Measurements from ENCODE around the gene ASTL. TPM values are rescaled to one million over a fixed set of nuclear protein-coding genes. Genes with fewer than 3 reads are reported as not detected.

The ASTL gene
- total RNA-seq, 1 experiment from 2014 or later: 2.6 TPM

DNA sequence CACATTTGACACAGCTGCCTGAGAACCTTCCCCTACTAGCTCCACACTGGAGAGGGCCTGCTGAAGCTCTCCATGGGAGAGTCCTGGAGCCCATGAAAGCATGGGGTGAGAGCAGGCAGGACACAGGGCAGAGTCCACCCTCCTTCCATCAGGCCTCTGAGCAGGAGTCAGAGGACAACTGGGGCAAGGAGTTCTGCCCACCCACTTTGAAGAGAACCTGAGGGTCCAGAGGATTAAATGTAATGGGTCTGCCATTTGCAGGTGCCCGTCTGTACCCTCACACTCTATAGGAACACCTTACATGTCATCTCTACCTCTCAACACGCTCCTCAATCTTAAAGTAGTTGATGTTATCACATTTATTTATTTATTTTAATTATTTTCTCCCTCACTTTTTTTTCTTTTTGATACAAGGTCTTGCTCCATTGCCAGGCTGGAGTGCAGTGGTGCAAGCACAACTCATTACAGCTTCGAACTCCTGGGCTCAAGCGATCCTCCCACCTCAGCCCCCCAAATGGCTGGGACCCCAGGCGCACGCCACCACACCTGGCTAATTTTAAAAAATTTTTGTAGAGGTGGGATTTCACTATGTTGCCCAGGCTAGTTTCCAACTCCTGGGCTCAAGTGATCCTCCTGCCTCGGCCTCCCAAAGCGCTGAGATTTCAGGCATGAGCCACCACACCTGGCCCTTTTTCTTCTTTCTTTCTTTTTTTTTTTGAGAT lies 32.1 kb downstream of the ASTL start:
- in situ Hi-C loops (cut with HindIII; ENCODE audit: low sequenced_read_pairs): no loop called here
- no peak for DNase-seq (ENCODE audit: low spot score)

- DNase-seq (ENCODE audit: low spot score): no peak
- in situ Hi-C loops (cut with HindIII; ENCODE audit: low sequenced_read_pairs): no loop called here
Observed at GRCh38 chr2:96105152-96105915, 33.0 kb downstream of the ASTL start.

DNA sequence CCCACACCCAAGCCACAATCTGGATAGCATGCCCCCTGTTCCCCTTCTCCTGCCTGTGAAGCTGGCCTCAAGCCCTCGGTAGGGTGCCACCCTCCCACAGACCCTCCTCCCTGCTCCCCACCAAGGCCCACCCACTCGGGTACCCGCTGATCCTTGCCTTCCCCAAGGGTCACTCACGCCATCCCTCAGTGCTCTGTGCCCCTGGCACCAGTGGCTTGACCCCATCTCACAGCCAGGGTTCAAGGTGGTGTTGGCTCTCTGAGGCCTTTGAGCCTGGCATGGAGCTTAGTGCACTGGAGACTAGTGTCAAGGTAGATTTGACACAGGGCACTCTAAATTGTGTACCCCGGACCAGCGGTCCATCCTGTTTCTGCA lies 33.8 kb downstream of the ASTL start:
- DNase-seq (ENCODE audit: low spot score): no peak
- in situ Hi-C loops (cut with HindIII; ENCODE audit: low sequenced_read_pairs): no loop called here

- in situ Hi-C loops (cut with HindIII; ENCODE audit: low sequenced_read_pairs): no loop called here
- no peak for DNase-seq (ENCODE audit: low spot score)
Observed at GRCh38 chr2:96103761-96104486, 34.4 kb downstream of the ASTL start.

- in situ Hi-C loops (cut with HindIII; ENCODE audit: low sequenced_read_pairs): no loop called here
- DNase-seq (ENCODE audit: low spot score): no peak
Observed at GRCh38 chr2:96103187-96103601, 35.1 kb downstream of the ASTL start.

DNA sequence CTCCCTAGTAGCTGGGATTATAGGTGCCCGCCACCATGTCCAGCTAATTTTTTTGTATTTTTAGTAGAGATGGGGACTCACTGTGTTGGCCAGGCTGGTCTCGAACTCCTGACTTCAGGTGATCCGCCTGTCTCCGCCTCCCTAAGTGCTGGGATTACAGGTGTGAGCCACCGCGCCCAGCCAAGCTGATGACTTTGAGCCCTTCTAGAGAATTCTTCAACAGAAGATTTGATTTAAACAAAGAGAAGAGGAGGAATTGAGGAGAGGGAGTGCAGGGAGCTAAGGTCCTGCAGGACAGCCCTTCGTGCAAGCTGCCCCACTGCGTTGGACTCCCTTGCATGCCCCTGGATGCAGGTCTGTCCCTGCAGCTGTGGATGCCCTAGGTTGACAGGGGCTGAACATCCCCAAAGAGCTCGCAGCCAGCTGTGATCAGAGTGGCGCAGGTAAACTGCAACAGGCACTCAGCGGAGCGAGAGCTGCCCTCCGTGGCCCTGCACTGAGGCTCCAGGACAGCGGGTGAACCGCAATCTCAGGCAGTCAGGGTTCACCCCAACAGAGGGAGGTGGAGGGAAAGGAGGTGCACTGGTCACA lies 35.6 kb downstream of the ASTL start:
- no peak for DNase-seq (ENCODE audit: low spot score)
- in situ Hi-C loops (cut with HindIII; ENCODE audit: low sequenced_read_pairs): no loop called here

- in situ Hi-C loops (cut with HindIII; ENCODE audit: low sequenced_read_pairs): no loop called here
- no peak for DNase-seq (ENCODE audit: low spot score)
Observed at GRCh38 chr2:96100893-96101304, 37.4 kb downstream of the ASTL start.

DNA sequence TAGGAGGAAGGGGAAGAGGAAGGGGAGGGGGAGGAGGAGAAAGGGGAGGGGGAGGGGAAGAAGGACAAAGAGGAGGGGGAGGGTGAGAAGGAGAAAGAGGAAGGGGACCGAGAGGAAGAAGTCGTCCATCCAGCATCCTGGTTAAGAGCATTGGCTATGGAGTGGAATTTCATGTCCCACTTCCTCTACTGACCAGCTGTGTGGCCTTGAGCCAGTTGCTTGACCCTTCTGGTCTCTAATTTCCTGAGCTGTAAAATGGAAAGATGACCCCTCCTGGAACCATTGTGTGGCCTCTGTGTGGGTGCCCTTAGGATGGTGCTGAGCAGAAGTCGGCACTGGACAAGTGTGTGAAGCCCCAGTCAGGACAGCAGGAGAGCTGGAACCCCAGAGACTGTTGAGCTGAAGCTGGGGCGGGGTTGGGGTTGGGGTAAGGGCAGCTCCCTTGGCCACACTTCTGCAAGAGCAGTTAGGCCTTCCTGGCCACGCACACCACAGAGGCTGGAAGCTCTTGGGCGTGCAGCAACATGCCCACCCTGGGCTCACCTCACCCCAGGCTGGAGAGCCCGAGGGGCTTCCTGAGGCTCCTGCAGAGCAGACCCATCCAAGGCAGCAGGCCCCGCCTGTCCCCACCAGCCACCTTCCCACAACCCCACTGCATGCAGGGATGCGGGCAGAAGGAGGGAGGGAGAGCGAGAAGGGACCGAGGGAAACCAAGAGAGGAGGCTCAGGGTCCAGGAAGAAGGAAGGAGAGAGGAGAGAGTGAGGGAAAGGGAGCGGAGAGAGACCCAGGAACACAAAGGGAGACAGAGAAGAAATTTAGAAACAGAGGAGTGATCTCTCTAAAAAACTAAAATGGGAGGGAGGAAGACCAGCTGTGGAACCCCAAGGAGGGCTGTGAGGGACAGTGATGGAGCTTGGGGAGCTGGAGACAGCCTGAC lies 38.2 kb downstream of the ASTL start:
- DNase-seq (ENCODE audit: low spot score): no peak
- in situ Hi-C loops (cut with HindIII; ENCODE audit: low sequenced_read_pairs): no loop called here

DNA sequence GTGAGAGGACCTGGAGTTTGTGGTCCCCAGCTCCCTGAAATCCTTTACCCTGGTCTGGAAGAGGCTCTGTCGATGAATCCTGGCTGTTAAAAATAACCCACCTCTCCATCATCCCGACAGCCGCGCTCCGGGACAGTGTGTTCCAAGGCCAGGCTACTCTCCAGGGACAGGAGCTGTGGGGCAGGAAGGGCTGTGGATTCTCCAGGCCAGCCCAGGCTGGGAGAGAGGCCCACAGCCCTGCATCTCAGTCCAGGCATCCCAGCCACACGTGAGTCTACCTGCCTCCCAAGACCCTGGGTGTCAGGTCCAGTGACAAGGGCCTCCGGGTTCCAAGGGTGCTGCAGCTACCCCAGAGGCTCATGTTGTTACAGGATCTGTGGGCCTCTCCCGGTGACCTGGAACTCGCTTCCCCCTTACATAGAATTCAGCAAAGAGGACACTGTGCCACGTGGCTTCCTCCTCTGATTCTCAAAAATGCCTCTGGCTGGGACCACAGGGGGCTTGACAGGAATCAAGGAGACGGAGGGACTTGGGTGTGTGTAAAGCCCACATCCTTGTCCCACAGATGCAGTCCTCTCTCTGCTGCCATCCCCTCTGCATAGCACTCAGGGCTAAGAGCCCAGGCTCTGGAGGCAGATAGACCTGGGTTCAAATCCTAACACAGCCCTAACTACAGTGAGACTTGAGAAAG lies 39.3 kb downstream of the ASTL start:
- in situ Hi-C loops (cut with HindIII; ENCODE audit: low sequenced_read_pairs): no loop called here

DNA sequence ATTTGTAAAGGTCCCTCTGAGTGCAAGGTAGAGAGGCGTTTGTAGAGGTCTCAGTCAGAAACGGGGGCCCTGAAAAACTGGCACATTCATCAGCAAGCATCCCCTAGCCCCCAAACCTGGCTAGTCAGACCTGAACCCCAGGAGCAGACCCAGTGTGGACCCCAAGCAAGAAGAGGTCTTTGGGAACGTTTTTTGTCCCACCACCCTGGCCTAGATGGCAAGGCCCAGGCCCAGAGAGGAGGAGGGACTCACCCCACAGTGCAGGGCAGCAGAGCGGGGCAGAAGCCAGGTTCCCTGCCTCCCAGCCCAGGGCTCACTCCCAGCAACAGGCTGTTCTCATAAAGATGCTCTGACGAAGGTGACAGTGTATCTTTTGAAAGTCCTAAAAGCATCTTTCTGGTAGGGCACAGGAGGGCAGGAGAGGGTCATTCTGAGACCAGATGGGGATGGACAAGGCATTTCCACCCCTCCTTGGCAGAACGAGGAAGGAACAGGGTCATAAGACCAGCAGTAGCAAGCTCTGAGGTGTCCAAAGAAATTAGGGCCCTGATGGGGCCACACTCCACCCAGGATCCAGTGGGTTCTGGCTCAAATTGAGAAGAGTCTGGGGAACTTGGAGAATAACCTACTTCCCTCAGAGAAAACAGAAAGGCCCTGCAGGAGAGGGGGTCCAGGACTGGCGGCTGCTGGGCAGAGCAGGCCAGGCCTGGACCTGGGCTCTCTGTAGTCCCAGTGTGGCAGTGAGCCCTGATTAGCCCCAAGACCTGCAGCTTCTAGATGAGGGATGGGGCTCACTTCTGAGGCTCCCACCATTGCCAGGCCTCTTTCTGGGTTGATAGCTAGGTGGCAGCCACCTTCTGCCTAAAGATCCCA lies 40.1 kb downstream of the ASTL start:
- in situ Hi-C loops (cut with HindIII; ENCODE audit: low sequenced_read_pairs): no loop called here
- no peak for DNase-seq (ENCODE audit: low spot score)

More for the DNA sequence above, 39.3 kb downstream of the ASTL start:
- no peak for DNase-seq (ENCODE audit: low spot score)

DNA sequence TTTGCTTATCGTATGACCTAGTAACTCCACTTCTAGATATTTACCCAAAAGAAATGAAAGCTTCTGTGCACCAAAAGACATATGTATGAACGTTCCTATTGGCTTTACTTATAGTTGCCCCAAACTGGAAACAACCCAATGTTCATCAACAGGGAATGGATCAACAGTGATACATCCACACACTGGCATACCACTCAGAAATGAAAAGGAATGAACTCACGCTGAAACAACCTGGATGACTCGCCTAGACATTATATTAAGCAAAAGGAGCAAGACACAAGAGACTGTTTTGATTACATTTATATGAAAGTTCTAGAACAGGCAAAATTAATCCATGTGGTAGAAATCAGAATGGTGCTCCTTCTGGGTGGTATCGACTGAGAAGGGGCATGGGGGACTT lies 40.9 kb downstream of the ASTL start:
- no peak for DNase-seq (ENCODE audit: low spot score)
- in situ Hi-C loops (cut with HindIII; ENCODE audit: low sequenced_read_pairs): no loop called here

DNA sequence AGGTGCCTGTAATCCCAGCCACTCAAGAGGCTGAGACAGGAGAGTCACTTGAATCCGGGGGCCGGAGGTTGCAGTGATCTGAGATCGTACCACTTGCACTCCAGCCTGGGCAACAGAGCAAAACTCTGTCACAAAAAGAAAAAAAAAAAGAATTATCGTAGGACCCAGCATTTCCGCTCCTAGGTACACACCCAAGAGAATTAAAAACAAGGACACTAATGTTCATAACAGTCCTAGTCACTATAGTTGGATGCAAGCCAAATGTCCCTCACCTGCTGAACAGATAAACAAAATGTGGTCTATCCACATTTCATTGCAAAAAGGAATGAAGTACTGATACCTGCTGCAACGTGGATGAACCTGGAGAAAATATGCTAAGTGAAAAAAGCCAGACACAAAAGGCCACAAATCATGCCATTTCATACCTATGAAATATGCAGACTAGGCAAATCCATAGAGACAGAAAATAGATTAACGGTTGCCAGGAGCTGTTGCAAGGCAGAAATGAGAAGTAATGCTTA lies 43.1 kb downstream of the ASTL start:
- in situ Hi-C loops (cut with HindIII; ENCODE audit: low sequenced_read_pairs): no loop called here

DNA sequence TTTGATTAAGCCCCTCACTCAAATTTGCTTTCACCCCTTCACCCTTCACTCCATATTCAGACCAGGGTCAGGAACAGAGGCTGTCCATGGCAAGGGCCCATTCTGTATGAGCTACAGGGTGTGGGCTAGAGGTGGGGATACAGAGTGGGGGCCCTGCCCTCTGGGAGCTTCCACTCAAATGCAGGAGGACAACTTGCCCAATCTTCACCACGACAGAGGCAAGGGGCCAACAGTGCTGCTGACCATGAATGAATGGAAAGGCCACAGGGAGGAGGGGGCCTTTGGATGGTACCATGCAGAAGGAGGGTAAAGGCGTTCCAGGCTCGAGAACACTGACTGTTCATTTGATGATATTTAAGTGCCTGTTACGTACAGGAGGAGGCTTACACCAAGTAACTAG lies 44.8 kb downstream of the ASTL start:
- no peak for DNase-seq (ENCODE audit: low spot score)
- in situ Hi-C loops (cut with HindIII; ENCODE audit: low sequenced_read_pairs): no loop called here

More for the DNA sequence above, 43.1 kb downstream of the ASTL start:
- DNase-seq (ENCODE audit: low spot score): no peak

- in situ Hi-C loops (cut with HindIII; ENCODE audit: low sequenced_read_pairs): no loop called here
- DNase-seq (ENCODE audit: low spot score): no peak
Observed at GRCh38 chr2:96092951-96093350, 45.4 kb downstream of the ASTL start.

GRCh38 chr2:96092573-96092877 lies 45.8 kb downstream of the ASTL start:
- no peak for DNase-seq (ENCODE audit: low spot score)
- in situ Hi-C loops (cut with HindIII; ENCODE audit: low sequenced_read_pairs): no loop called here

DNA sequence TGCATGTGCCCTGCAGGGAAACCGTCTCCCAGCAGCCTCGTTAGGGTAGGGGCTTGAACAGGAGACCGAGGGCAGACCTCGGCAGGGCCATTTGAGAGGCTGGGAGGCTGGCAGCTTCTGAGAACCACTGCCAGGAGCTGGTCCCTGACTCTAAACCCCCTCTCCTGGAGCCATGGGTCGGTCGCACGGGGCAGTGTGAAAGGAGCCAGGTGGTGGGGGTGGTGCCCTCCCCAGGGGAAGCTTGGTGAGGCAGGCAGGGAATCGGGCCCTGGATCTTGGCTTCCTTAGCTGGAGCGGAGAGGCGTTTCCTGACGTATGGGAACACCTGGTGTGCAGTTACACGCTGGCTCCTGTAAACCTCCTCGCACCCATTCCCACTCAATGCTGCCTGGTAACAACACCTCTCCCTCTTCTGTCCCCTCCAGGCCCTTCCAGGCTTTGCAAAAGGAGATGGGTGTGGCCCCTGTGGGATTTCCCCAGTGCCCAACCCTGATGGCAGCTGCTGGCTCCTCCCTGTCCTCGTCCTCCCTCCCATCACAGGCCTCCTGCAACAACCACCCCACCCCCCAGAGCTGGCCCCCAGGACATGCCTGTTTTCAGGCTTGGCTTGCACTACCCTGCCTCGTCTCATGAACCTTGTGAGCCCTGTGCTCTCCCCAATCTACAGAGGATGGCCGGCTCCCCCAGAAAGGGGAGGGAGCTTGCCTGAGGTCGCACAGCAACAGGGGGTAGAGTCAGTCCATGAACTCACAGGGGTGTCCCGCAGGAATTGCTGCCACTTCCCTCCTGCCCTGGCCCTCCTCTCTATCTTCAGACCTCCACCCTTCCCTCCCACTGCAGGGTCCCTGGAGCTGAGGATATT lies 46.4 kb downstream of the ASTL start:
- DNase-seq (ENCODE audit: low spot score): no peak
- in situ Hi-C loops (cut with HindIII; ENCODE audit: low sequenced_read_pairs): no loop called here
